ENCODE data around the gene PARD3B.

The PARD3B gene

DNA sequence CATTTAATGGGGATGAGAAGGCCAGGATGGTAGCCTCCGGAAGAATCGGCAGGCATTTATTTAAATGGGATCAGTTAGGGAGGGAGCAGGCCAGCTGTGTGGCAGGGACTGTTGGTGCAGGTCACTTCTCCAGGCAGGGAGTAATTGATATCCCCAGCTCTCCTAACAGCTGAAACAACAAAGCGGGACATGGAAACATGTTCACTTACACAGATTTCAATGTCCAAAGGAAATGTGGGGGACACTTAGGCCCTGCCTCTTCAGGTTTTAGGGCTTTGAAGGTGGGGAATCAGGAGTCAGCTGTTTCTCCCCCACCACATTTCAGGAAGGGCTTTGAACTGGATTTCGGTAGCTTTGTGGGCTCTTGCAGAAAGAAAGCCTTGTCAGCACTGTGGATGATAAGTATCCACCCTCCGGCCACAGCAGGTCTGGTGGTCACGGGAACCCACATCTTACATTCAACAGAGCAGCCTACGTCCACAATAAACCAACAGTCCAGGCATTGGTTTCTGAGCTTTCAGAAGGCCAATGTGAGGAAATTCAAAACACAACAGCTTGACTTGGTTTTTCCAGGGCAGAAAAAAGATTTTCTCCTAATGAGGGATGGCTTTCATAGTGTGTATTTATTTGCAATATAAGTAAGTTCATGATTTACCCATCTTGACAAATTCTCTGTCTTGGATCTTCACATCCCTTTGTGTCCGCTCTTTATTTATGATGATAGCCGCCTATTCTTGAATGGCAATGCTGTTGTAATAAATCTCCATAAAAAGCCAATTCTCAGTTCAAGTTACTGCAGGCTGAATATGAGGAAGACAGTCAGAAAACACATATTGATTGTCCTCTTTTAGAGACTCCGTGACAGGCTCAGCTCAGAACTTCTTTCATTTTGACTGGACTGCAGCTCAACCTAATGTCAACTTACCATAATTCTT, 1040.4 kb downstream of the PARD3B start:
- no peak overlapping the region for H3K27ac ChIP-seq
- TF ChIP-seq, protein P1, sequence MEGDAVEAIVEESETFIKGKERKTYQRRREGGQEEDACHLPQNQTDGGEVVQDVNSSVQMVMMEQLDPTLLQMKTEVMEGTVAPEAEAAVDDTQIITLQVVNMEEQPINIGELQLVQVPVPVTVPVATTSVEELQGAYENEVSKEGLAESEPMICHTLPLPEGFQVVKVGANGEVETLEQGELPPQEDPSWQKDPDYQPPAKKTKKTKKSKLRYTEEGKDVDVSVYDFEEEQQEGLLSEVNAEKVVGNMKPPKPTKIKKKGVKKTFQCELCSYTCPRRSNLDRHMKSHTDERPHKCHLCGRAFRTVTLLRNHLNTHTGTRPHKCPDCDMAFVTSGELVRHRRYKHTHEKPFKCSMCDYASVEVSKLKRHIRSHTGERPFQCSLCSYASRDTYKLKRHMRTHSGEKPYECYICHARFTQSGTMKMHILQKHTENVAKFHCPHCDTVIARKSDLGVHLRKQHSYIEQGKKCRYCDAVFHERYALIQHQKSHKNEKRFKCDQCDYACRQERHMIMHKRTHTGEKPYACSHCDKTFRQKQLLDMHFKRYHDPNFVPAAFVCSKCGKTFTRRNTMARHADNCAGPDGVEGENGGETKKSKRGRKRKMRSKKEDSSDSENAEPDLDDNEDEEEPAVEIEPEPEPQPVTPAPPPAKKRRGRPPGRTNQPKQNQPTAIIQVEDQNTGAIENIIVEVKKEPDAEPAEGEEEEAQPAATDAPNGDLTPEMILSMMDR (IDR thresholded peaks at IDR 0.05) = no peak
- no peak for DNase-seq (ENCODE audit: low spot score)
- H3K4me3 ChIP-seq = no peak overlapping the region

GRCh38 chr2:205586626-205587025, 1041.4 kb downstream of the PARD3B start:
- H3K27ac ChIP-seq = no peak overlapping the region
- no peak for DNase-seq (ENCODE audit: low spot score)
- H3K4me3 ChIP-seq = no peak overlapping the region
- TF ChIP-seq, protein P1 (IDR thresholded peaks at IDR 0.05) = no peak

DNA sequence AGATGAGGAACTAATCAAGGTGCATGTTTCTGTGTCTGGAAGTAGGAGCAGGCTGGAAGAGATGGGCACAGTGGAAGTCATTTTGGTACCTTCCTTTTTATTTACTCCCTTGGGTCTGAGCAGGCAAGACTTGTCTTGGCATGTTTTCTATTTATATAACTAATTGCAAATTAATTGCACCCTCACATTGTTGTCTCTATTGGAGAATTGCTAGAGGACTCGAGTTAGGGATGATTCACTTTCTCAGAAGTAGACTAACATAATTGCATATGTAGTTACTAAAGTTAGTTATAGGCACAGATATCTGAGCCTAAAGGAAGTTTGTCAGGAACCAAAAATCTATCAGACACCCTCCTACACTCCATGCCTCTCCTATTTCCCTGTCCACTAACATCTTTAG, 1044.2 kb downstream of the PARD3B start:
- H3K27ac ChIP-seq = no peak overlapping the region
- TF ChIP-seq, protein P1 (IDR thresholded peaks at IDR 0.05) = no peak
- DNase-seq (ENCODE audit: low spot score) = no peak

GRCh38 chr2:205590759-205591158, 1045.5 kb downstream of the PARD3B start:
- Histone ChIP-seq H3K27ac (no peak overlapping the region), H3K4me3 (no peak overlapping the region)
- DNase-seq (ENCODE audit: low spot score) = no peak
- TF ChIP-seq, protein P1 (IDR thresholded peaks at IDR 0.05) = no peak

More for the DNA sequence above, 1044.2 kb downstream of the PARD3B start:
- no peak overlapping the region for H3K4me3 ChIP-seq

DNA sequence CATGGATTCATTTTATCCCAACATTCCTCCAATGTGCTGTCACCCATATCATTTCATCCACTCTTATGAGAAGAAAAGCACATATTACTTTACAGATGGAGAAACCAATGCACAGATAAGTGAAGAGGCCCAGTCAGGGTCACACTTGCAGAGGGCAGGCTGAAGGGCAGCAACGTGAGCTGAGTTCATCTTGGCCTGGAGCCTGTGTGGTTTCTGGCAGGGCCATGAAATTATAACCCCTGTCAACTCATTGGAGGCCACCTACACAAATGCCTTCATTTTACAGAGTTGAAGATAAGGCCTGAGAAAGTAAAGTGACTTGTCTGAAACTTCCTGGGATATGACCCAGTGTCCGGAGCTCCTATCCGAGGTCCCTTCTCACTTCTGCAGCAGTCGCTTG, 1048.6 kb downstream of the PARD3B start:
- TF ChIP-seq, protein P1 (IDR thresholded peaks at IDR 0.05) = no peak
- Histone ChIP-seq H3K27ac (no peak overlapping the region), H3K4me3 (no peak overlapping the region)
- DNase-seq (ENCODE audit: low spot score) = no peak

DNA sequence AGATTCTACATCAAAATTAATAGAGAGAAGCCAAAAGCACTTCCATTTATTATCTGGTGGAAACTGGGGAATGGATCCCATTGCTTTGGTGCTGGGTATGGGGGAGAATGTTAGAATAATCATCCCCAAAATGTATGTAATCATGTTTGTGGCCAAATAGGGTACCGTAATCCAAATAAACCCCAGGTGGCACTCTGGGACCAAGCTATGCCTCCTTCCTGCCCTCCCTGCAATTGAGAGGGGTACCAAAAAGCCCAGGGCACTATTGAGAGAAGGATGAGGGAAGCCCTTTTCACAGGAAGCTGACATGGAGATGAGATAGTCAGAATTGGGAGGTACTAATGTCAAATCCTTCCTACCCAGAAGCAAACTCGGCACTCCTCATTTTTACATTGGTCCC, 1051.3 kb downstream of the PARD3B start:
- Histone ChIP-seq H3K27ac (no peak overlapping the region), H3K4me3 (no peak overlapping the region)
- TF ChIP-seq, protein P1 (IDR thresholded peaks at IDR 0.05) = no peak
- DNase-seq (ENCODE audit: low spot score) = no peak
